PC-9 (cell line): Measurements from ENCODE around the gene C11orf21.

Experiments
- EZH2 ChIP-seq: fragments of 200-600 bp; sonication (generic); IDR thresholded peaks from 2 replicates; pipeline ENCODE4 v1.8.0; 2017; ENCODE audit warnings: antibody characterized with exemption, low read depth
- TF ChIP-seq, protein P1 (sequence below): fragments of 200-600 bp; sonication (generic); conservative IDR thresholded peaks from 2 replicates; pipeline ENCODE4 v1.6.1; 2017; ENCODE audit warnings: mixed run types, antibody characterized with exemption, mild to moderate bottlenecking, moderate library complexity

DNA sequence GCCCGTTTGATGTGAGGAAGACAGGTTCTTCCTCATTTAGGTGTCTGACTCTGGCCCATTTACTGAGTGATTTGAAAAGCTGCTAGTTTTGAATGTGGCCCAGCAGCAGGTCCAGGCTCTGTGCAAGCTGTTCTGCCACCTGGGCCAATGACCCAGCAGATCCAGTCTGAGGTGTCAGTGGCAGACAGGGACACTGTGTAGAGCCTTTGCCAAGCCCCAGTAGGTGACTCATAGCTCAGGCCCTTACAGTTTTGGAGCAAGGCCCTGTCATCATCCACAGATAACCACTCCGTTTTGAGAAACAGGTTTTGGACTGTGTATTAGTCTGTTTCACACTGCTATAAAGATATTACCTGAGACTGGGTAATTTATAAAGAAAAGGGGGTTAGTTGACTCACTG lies 24.0 kb upstream of the C11orf21 start:
- no peak for TF ChIP-seq EZH2
- TF ChIP-seq, protein P1, sequence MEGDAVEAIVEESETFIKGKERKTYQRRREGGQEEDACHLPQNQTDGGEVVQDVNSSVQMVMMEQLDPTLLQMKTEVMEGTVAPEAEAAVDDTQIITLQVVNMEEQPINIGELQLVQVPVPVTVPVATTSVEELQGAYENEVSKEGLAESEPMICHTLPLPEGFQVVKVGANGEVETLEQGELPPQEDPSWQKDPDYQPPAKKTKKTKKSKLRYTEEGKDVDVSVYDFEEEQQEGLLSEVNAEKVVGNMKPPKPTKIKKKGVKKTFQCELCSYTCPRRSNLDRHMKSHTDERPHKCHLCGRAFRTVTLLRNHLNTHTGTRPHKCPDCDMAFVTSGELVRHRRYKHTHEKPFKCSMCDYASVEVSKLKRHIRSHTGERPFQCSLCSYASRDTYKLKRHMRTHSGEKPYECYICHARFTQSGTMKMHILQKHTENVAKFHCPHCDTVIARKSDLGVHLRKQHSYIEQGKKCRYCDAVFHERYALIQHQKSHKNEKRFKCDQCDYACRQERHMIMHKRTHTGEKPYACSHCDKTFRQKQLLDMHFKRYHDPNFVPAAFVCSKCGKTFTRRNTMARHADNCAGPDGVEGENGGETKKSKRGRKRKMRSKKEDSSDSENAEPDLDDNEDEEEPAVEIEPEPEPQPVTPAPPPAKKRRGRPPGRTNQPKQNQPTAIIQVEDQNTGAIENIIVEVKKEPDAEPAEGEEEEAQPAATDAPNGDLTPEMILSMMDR = no peak
